ENCODE measurements around the gene HS1BP3. TPM values are rescaled to one million over a fixed set of nuclear protein-coding genes. Genes with fewer than 3 reads are reported as not detected.

The HS1BP3 gene
- total RNA-seq, 1 experiment from 2014 or later: 12.8 TPM

DNA sequence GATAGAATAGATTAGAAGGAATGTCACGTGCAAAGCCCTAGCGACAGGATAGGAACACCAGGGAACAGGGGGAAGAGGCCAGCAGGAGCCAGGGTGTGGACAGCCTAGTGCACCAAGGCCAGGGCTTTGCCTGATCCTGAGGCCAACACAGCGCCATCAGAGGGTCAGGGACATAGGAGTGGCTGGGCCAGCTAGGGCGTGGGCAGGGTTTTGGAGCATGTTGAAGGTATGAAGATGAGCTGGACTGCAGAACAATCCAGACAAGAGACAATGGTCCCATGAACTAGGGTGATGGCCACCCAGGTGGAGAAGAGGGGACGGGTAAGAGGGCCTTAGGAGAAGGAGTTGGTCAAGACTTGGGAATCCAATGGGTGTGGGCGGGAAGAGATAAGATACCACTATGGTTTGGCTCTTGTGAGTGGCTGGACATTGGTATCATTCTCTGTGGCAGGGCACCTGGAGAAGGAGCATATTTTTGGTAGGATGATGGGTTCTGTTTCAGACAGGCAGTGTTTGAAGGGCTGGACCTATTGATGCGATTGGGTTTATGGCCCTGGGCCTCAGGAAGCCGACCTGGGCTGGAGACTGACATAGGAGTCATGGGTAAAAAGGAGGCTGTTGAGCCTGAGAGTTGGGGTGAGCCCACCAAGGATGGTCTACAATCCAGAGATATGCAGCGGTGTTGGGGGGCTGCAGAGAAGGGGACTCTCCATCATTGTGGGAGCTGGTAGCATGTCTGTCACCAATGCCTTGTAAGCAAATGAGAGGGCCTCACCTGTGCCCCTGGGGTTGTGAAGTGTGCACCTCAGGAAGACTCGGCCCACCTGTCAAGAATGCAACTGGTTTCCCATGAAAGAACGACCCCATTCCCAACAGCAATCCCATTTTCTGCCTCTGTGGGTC is 2.0 kb upstream of the HS1BP3 start:
- Histone ChIP-seq H2AFZ (ENCODE audit: low read length) (no peak overlapping the region), H3K27me3 (ENCODE audit: low read length) (no peaks in the 10 kb centered on the region; the same call in 1 of the 2 replicates), H3K27ac (ENCODE audit: low read length) (no peak overlapping the region), H3K4me3 (ENCODE audit: low read length) (no peak overlapping the region), H4K20me1 (ENCODE audit: insufficient read depth, low read depth, low read length) (no peaks in the 10 kb centered on the region), H3K36me3 (ENCODE audit: insufficient read depth, low read length) (no peaks in the 10 kb centered on the region), H3K79me2 (ENCODE audit: low read length) (no peaks in the 10 kb centered on the region), H3K9me2 (replicated peaks; ENCODE audit: insufficient read depth, low read length) (no peaks in the 10 kb centered on the region), H3K9me3 (ENCODE audit: low read length) (no peaks in the 10 kb centered on the region), H3K4me2 (ENCODE audit: low read depth, low read length, poor library complexity, severe bottlenecking) (no peak overlapping the region), H3K4me1 (ENCODE audit: low read length) (peaks cover 18% of the 10 kb centered on the region), H3K9ac (ENCODE audit: low read length) (no peak overlapping the region)
- no peak for DNase-seq

DNA sequence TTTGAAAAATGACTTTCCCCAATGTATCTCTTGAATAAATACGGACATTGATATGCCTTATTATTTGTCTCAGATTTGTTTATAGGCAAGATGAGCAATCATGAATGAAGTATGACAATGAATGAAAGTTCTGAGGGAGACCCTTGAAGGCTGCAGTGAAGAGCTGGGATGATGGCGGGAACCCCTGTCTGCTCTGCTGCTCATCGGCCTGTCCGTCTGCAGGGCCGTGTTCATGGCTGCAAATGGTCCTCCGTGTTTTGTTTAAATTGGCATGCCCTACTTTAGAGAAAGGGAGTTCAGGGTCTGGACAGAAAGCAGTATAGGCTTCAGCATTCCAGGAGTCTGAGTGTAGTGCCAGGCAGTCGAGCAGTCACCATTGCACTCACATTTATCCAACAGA is 1.2 kb upstream of the HS1BP3 start:
- no peaks in the 10 kb centered on the region for H3K9me3 ChIP-seq (ENCODE audit: low read length)
- H3K4me2 ChIP-seq (ENCODE audit: low read depth, low read length, poor library complexity, severe bottlenecking): no peak overlapping the region
- H3K27me3 ChIP-seq (ENCODE audit: low read length): no peaks in the 10 kb centered on the region; the same call in 1 of the 2 replicates
- H3K79me2 ChIP-seq (ENCODE audit: low read length): no peaks in the 10 kb centered on the region
- no peak for DNase-seq
- peaks cover 18% of the 10 kb centered on the region for H3K4me1 ChIP-seq (ENCODE audit: low read length)
- no peak overlapping the region for H2AFZ ChIP-seq (ENCODE audit: low read length)
- no peaks in the 10 kb centered on the region for H3K9me2 ChIP-seq (replicated peaks; ENCODE audit: insufficient read depth, low read length)
- no peaks in the 10 kb centered on the region for H4K20me1 ChIP-seq (ENCODE audit: insufficient read depth, low read depth, low read length)
- no peak overlapping the region for H3K4me3 ChIP-seq (ENCODE audit: low read length)
- no peaks in the 10 kb centered on the region for H3K36me3 ChIP-seq (ENCODE audit: insufficient read depth, low read length)
- H3K9ac ChIP-seq (ENCODE audit: low read length): no peak overlapping the region
- no peak overlapping the region for H3K27ac ChIP-seq (ENCODE audit: low read length)

DNA sequence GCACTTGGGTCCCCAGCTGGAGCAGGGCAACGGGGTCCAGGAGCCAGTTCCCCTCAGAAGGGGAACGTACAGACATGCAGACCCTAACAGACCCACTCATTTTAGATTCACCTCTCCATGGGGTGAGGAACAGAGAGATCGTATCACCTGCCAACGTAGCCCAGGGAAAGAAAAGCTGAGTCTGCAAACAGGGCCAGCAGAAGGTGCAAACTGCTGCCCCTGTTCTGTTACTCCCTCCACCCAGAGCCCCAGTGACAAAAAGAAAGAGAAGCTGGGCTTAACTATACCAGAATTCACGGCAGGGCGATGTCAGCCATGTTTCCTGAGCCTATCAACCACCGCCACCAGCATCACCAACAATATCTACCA is 817 bp upstream of the HS1BP3 start:
- Histone ChIP-seq H3K9me3 (ENCODE audit: low read length) (no peaks in the 10 kb centered on the region), H3K4me1 (ENCODE audit: low read length) (peaks cover 18% of the 10 kb centered on the region), H3K79me2 (ENCODE audit: low read length) (no peaks in the 10 kb centered on the region), H3K4me2 (ENCODE audit: low read depth, low read length, poor library complexity, severe bottlenecking) (peak overlapping the region; percentile 99), H4K20me1 (ENCODE audit: insufficient read depth, low read depth, low read length) (no peaks in the 10 kb centered on the region), H3K9me2 (replicated peaks; ENCODE audit: insufficient read depth, low read length) (no peaks in the 10 kb centered on the region), H3K27me3 (ENCODE audit: low read length) (no peaks in the 10 kb centered on the region; the same call in 1 of the 2 replicates), H3K9ac (ENCODE audit: low read length) (peak overlapping the region; percentile 85), H3K4me3 (ENCODE audit: low read length) (peak overlapping the region; percentile 93), H2AFZ (ENCODE audit: low read length) (peak overlapping the region; percentile 100), H3K27ac (ENCODE audit: low read length) (no peak overlapping the region), H3K36me3 (ENCODE audit: insufficient read depth, low read length) (no peaks in the 10 kb centered on the region)
- DNase-seq: no peak

DNA sequence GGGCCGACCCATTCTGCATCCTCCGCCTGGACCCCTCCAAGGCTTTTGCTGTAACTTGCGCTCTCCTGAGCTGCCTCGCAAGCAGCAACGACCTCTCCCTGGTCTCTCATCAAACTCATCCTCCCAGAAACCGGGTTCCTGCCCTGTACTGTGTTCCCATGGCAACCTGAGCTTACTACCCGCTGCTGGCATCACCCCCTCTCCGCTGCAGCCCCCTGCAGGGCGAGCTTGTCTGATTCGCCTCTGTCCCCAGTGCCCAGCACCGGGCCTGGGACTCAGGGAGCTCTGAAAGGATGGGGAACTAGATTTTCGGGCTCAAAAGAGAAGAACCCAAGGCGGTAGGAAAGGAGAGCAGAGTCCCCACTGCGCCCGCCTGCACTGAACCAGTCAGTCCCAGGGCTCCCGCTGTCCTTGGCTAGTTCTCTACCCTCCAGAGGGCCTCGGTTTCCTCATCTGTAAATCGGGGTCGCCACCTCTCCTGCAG is 463 bp downstream of the HS1BP3 start:
- no peaks in the 10 kb centered on the region for H3K9me3 ChIP-seq (ENCODE audit: low read length)
- H3K36me3 ChIP-seq (ENCODE audit: insufficient read depth, low read length): no peaks in the 10 kb centered on the region
- DNase-seq: peak; percentile 73
- no peaks in the 10 kb centered on the region for H3K79me2 ChIP-seq (ENCODE audit: low read length)
- peaks cover 18% of the 10 kb centered on the region for H3K4me1 ChIP-seq (ENCODE audit: low read length)
- H3K4me2 ChIP-seq (ENCODE audit: low read depth, low read length, poor library complexity, severe bottlenecking): peak overlapping the region; percentile 99
- H2AFZ ChIP-seq (ENCODE audit: low read length): peak overlapping the region; percentile 96
- peak overlapping the region; percentile 76 for H3K9ac ChIP-seq (ENCODE audit: low read length)
- no peaks in the 10 kb centered on the region for H3K9me2 ChIP-seq (replicated peaks; ENCODE audit: insufficient read depth, low read length)
- no peaks in the 10 kb centered on the region; the same call in 1 of the 2 replicates for H3K27me3 ChIP-seq (ENCODE audit: low read length)
- no peaks in the 10 kb centered on the region for H4K20me1 ChIP-seq (ENCODE audit: insufficient read depth, low read depth, low read length)
- no peak overlapping the region for H3K27ac ChIP-seq (ENCODE audit: low read length)
- peak overlapping the region; percentile 93 for H3K4me3 ChIP-seq (ENCODE audit: low read length)

DNA sequence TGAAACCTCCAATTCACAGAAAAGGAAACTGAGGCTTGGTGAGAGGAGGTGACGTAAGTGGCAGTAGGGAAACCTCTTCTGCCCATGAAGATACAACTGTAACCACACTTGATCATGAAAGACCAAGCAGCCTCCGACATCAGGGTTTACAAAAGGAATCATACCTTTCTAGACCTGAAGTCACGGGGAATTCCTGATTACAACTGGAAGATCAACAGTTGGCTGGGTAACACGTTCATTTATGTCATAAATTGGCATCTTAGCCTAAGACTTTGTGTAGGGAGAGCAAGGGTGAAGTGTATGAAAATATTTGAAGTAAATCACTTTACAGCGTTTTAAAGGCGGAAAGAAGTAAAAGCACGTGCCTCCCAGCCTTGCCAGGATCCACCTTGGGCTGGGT is 922 bp downstream of the HS1BP3 start:
- H3K36me3 ChIP-seq (ENCODE audit: insufficient read depth, low read length): no peaks in the 10 kb centered on the region
- peak overlapping the region; percentile 76 for H3K9ac ChIP-seq (ENCODE audit: low read length)
- H3K27me3 ChIP-seq (ENCODE audit: low read length): no peaks in the 10 kb centered on the region; the same call in 1 of the 2 replicates
- H3K9me2 ChIP-seq (replicated peaks; ENCODE audit: insufficient read depth, low read length): no peaks in the 10 kb centered on the region
- H3K27ac ChIP-seq (ENCODE audit: low read length): no peak overlapping the region
- no peaks in the 10 kb centered on the region for H3K9me3 ChIP-seq (ENCODE audit: low read length)
- peak overlapping the region; percentile 93 for H3K4me3 ChIP-seq (ENCODE audit: low read length)
- peak overlapping the region; percentile 99 for H3K4me2 ChIP-seq (ENCODE audit: low read depth, low read length, poor library complexity, severe bottlenecking)
- 0 out of 2 replicates have a peak overlapping the region, but pooled peaks have one; percentile 96 for H2AFZ ChIP-seq (ENCODE audit: low read length)
- no peaks in the 10 kb centered on the region for H3K79me2 ChIP-seq (ENCODE audit: low read length)
- H4K20me1 ChIP-seq (ENCODE audit: insufficient read depth, low read depth, low read length): no peaks in the 10 kb centered on the region
- DNase-seq: no peak
- H3K4me1 ChIP-seq (ENCODE audit: low read length): peaks cover 18% of the 10 kb centered on the region

DNA sequence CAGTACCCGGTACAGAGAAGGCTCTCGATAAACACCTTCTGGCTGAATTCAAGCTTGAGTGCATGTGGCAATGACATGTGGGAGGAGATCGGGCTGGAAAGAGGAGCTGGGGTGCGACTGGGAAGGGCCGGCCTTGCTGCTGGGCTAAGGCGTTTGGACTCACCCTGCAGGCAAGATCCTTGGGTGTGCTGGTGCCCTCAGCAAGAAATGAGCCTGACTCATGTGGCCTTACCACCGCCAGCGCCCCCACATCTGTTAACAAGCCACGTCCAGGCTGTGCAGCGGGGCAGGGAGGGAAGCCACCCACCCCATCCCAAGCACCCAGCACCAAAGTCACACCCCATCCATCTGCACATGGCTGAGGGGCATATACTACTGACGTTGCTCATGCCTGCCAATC is 1.3 kb downstream of the HS1BP3 start:
- Histone ChIP-seq H4K20me1 (ENCODE audit: insufficient read depth, low read depth, low read length) (no peaks in the 10 kb centered on the region), H2AFZ (ENCODE audit: low read length) (no peak overlapping the region), H3K4me1 (ENCODE audit: low read length) (peaks cover 18% of the 10 kb centered on the region), H3K9me3 (ENCODE audit: low read length) (no peaks in the 10 kb centered on the region), H3K27me3 (ENCODE audit: low read length) (no peaks in the 10 kb centered on the region; the same call in 1 of the 2 replicates), H3K9ac (ENCODE audit: low read length) (0 out of 2 replicates have a peak overlapping the region, but pooled peaks have one; percentile 76), H3K9me2 (replicated peaks; ENCODE audit: insufficient read depth, low read length) (no peaks in the 10 kb centered on the region), H3K4me3 (ENCODE audit: low read length) (no peak overlapping the region; the same call in 1 of the 2 replicates), H3K36me3 (ENCODE audit: insufficient read depth, low read length) (no peaks in the 10 kb centered on the region), H3K27ac (ENCODE audit: low read length) (no peak overlapping the region), H3K4me2 (ENCODE audit: low read depth, low read length, poor library complexity, severe bottlenecking) (peak overlapping the region; percentile 99), H3K79me2 (ENCODE audit: low read length) (no peaks in the 10 kb centered on the region)
- DNase-seq: no peak

DNA sequence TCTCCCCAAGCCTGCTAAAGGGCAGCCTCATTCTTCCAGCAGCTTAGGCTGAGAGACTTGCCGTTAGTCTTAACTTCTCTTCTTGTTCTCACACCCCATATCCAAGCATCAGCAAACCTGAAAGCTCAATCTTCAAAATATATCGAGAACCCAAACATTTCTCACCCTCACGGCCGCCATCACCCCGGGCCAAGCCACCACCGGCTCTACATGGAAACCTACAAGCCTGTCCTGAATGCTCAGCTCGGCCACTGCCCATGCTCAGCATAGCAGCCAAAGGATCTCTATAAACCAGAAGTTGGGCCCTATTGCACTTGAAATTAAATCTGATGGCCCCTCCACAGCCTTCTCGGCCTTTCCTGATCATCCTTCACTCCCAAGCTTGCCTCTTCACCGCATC is 2.1 kb downstream of the HS1BP3 start:
- Histone ChIP-seq H3K27me3 (ENCODE audit: low read length) (no peaks in the 10 kb centered on the region; the same call in 1 of the 2 replicates), H4K20me1 (ENCODE audit: insufficient read depth, low read depth, low read length) (no peaks in the 10 kb centered on the region), H2AFZ (ENCODE audit: low read length) (no peak overlapping the region), H3K27ac (ENCODE audit: low read length) (no peak overlapping the region), H3K4me1 (ENCODE audit: low read length) (peaks cover 18% of the 10 kb centered on the region), H3K79me2 (ENCODE audit: low read length) (no peaks in the 10 kb centered on the region), H3K36me3 (ENCODE audit: insufficient read depth, low read length) (no peaks in the 10 kb centered on the region), H3K9me2 (replicated peaks; ENCODE audit: insufficient read depth, low read length) (no peaks in the 10 kb centered on the region), H3K9me3 (ENCODE audit: low read length) (no peaks in the 10 kb centered on the region), H3K9ac (ENCODE audit: low read length) (no peak overlapping the region), H3K4me2 (ENCODE audit: low read depth, low read length, poor library complexity, severe bottlenecking) (no peak overlapping the region), H3K4me3 (ENCODE audit: low read length) (no peak overlapping the region)
- no peak for DNase-seq

DNA sequence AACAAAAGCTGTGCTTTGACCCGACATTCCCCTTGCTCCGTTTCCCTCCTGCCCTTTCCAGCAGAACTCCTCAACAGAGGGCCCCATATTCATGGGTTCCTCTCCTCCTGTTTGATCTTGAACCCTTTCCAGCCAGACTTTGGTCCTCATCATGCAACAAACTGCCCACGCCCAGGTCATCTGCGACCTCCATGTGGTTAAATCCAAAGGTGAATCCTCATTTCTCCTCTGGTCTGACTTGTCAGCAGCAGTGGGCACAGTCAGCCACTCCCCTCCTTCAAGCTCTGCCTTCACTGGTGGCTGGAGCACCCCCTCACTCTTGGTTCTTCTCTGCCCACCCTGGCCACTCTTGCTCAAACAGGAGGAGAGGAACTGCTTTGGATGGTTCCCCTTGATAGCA is 2.7 kb downstream of the HS1BP3 start:
- no peak overlapping the region for H3K9ac ChIP-seq (ENCODE audit: low read length)
- H3K9me3 ChIP-seq (ENCODE audit: low read length): no peaks in the 10 kb centered on the region
- H3K79me2 ChIP-seq (ENCODE audit: low read length): no peaks in the 10 kb centered on the region
- H3K27me3 ChIP-seq (ENCODE audit: low read length): no peaks in the 10 kb centered on the region; the same call in 1 of the 2 replicates
- H3K9me2 ChIP-seq (replicated peaks; ENCODE audit: insufficient read depth, low read length): no peaks in the 10 kb centered on the region
- peaks cover 18% of the 10 kb centered on the region for H3K4me1 ChIP-seq (ENCODE audit: low read length)
- no peaks in the 10 kb centered on the region for H3K36me3 ChIP-seq (ENCODE audit: insufficient read depth, low read length)
- H3K4me3 ChIP-seq (ENCODE audit: low read length): no peak overlapping the region
- H3K27ac ChIP-seq (ENCODE audit: low read length): no peak overlapping the region
- no peak overlapping the region for H2AFZ ChIP-seq (ENCODE audit: low read length)
- no peak overlapping the region for H3K4me2 ChIP-seq (ENCODE audit: low read depth, low read length, poor library complexity, severe bottlenecking)
- H4K20me1 ChIP-seq (ENCODE audit: insufficient read depth, low read depth, low read length): no peaks in the 10 kb centered on the region
- DNase-seq: no peak
